HG03280 (cell line): ENCODE data around the gene FOSL1.

Experiments
- ATAC-seq: cut with Tn5 transposase; IDR thresholded peaks from one replicate; pipeline ENCODE4 v1.9.1; 2021; ENCODE audit warnings: mild to moderate bottlenecking, moderate library complexity; ENCODE audit not compliant: unreplicated experiment

Gene FOSL1

GRCh38 chr11:65900125-65900898 is at the start of gene FOSL1:
Gene FOSL1 (minus strand): TSS chr11:65900388. CDS start chr11:65900339, 49 bp downstream.
- ATAC-seq, result peak; percentile 74

DNA sequence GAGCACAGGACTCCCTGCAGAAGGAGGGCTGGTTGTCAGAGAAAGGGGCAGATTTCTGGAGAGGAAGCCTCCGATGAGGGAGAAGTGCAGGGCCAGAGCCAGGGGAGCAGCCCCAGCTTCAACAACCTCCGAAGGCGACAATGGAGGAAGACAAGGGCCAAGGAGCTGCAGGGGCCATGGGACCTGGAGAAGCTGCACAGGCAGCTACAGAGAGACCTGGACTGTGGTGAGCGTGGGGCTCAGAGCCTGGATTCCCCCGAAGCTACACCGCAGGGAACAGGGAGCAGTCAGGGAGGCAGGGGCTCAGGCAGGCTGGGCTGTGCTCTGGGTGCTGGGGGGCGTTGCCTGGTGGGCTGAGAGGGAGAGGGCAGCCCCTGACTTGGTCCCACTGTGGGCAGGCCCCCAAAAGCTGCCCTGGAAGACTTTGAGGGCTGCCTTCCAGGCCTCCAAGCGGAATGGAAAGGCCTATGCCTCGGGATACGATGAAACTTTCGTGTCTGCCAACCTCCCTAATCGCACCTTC is 47.5 kb upstream of the FOSL1 start:
- ATAC-seq, result no peak

DNA sequence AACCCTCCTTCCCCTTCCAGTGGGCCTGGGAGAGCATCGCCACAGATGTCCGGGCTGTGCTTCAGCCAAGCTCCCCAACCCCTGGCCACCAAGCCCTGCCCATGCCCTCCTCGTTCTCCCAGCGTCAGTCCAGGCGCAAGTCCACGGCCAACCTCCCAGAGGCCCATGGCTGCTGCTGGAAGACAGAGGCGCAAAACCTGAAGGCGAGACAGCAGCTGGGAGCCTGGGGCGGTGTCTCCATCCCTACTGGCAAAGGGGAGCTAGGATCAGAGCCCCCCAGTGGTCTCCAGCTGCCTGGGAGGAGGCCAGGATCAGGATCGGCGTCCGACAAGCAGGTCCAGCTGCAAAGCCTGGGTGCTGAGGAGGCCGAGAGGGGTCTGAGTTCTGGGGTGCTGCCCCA is 46.9 kb upstream of the FOSL1 start:
- no peak for ATAC-seq

DNA sequence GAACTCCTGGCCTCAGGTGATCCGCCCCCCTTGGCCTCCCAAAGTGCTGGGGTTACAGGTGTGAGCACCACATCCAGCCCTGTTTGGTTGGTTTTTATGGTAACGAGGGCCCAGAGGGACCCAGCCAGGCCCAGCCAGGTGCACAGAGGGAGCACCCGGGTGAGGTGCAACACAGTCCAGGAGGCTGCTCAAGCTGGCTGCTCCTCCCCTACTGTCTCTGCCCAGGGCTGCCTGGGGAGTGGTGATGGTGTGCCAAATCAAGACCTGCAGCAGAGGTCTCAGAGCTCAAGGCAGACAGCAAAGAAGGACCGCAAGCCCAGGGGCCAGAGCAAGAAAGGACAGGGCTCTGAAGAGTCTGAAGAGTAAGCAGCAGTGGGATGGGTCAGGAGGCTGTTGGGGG is 46.5 kb upstream of the FOSL1 start:
- no peak for ATAC-seq

DNA sequence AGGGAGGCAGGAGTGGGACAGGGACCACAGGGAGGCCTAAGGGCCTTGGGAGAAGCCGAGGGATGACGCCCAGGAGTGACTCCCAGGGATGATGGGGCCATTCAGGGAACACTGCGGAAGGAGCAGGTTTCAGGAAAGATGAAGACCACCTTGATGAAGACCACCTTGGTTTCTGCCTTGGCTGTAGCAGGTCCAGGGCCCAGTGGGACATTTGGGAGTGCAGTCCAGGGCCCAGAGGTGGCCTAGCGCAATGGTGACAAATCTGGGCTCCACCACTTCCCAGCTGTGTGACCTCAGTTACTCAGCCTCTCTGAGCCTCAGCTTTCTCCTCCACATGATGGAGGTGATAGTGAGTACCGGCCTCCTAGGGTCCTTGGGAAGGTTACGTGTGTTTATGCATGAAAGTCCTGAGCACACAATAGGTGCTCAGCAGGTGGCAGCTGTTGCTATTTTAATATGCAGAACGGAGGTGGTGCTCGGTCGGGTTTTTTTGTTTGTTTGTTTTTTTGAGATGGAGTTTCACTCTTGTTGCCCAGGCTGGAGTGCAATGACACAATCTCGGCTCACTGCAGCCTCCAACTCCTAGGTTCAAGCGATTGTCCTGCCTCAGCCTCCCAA is 45.9 kb upstream of the FOSL1 start:
- no peak for ATAC-seq

DNA sequence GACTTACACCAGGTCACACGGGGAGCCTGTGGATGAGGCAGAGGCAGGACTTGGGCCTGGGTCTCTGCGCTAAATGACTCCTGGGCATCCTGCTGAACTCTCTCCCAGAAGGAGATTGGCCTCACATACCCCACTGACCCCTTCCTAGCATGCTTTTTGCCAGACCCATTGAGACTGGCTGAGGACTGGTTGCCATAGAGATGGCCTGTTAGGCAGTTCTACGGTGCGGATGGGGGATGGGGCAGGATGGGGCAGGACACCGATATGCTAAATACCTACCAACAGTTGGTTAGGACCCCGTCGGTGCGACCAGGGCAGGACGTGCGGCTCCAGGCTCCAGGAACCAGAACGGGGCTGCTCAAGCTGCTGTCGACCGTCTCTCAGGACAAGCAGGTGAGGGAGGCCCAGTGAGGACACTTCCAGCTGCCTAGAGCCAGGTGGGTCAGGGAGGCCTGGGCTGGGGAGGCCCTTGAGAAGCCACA is 45.3 kb upstream of the FOSL1 start, which contains the start of gene TSGA10IP:
Gene TSGA10IP, plus strand, starts transcription at position 51 of the 482 bp plus-strand sequence. Its CDS starts 196 bp downstream, at position 247.
- no peak for ATAC-seq

DNA sequence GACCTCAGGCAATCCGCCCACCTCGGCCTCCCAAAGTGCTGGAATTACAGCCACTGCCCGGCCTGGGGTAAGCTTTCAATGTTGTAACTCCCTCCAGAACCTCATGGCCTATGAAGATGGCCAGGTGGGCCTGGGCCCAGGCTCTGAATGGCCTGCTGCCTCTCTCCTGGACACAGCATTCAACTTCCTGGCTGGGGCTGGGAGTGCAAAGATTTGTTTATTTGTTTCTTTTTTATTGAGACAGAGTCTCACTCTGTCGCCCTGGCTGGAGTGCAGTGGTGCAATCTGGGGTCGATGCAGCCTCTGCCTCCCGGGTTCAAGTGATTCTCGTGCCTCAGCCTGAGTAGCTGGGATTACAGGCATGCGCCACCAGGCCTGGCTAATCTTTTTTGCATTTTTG is 44.6 kb upstream of the FOSL1 start:
- no peak for ATAC-seq

DNA sequence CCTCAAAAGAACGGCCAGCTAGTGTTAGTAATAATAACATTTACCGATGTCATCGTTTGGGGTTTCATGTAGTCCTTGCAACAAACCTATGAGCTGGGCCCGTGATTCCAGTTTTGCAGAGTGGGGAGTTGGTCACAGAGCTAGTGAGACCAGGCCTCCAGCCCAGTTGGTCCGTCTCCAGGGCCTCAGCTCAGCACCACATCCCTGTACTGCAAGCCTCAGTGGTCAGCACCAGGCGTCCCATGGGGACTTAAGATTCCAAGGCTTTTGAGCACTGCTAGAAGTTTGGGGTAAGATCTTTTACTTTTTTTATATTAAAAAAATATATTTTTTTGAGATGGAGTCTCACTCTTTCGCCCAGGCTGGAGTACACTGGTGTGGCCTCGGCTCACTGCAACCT is 44.0 kb upstream of the FOSL1 start:
- ATAC-seq, result no peak

DNA sequence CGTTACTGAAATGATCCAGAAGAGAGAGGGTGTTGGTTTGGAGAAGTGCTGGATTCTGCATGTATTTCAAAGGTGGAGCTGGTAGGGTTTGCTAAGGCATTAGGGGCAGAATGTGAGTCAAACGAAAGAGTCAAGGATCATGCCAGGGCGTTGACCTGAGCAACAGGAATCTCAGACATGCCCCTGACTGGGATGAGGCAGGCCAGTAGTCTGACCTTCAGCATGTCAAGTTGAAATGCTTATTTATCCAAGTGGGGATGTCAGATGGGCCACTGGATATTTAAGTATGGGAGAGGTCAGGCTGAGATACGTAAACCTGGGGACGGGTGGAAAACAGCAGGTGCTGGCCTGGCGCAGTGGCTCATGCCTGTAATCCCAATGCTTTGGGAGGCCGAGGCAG is 42.3 kb upstream of the FOSL1 start:
- ATAC-seq, result no peak

DNA sequence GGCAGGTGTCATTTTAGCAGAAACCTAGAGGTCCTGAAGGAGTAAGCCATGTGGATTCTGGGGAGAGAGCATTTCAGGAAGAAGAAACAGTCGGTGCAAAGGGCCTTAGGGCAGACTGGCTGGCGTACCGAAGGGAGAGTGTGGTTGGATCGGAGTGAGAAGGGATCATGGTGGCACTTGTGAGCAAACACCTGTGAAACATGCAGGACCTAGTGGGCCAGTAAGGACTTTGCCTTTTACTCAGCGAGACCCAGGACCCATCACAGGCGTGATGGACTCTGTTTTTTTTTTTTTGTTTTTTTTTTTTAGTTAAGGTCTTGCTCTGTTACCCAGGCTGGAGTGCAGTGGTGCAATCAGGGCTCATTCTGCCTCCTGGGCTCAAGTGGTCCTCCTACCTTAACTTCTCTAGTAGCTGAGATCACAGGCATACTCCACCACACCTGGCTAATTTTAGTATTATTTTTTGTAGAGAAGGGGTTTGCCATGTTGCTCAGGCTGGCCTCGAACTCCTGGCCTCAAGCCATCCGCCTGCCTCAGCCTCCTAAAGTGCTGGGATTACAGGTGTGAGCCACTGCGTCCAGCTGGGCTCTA is 41.6 kb upstream of the FOSL1 start:
- no peak for ATAC-seq

DNA sequence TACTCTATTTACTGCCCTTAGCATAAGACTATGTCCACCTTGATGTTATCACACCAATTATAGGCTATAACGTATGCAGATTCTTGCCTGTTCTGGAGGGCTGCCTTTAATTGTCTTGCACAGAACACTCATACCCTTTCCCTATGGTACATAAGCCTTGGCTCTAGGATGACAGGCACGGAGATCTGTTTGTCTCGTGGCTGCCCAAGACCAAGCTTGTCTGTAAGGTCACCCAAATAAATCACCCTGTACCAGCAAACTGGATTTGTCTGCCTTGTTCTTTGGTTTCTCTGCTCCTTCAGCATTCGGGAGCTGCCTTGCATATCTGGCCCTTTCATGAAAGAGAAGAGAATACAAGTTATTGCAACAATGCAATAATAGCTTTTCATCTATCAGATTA is 37.6 kb upstream of the FOSL1 start:
- no peak for ATAC-seq

GRCh38 chr11:65934014-65934413 is 33.8 kb upstream of the FOSL1 start:
- no peak for ATAC-seq

GRCh38 chr11:65932558-65932919 is 32.4 kb upstream of the FOSL1 start:
- ATAC-seq, result no peak

GRCh38 chr11:65931773-65932557 is 31.8 kb upstream of the FOSL1 start:
- no peak for ATAC-seq

- no peak for ATAC-seq
Measured at GRCh38 chr11:65928667-65929066, 28.5 kb upstream of the FOSL1 start.

GRCh38 chr11:65927904-65928397 is 27.8 kb upstream of the FOSL1 start:
- peak; percentile 78 for ATAC-seq

- no peak for ATAC-seq
Measured at GRCh38 chr11:65925397-65925796, 25.2 kb upstream of the FOSL1 start.

DNA sequence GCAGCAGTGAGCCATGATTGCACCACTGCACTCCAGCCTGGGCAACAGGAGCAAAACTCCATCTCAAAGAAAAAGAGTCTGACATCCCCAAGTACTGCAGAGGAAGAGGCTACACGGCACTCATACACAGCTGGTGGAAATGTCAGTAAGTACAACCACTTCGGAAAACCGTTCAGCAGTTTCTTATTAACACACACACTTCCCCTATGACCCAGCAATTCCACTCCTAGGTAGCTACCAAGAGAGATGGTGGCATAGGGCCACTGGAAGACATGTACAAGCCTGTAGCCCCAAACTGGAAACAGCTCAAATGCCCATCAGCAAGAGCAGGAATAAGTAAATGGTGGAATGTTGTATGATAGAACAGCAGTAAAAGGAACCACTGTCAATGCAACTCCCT is 22.4 kb upstream of the FOSL1 start:
- no peak for ATAC-seq

GRCh38 chr11:65921876-65922275 is 21.7 kb upstream of the FOSL1 start:
- ATAC-seq, result no peak

- ATAC-seq, result no peak
Measured at GRCh38 chr11:65921033-65921555, 20.9 kb upstream of the FOSL1 start.

GRCh38 chr11:65920372-65920802 is 20.2 kb upstream of the FOSL1 start:
- ATAC-seq, result no peak
